Ishikawa (cell line): ENCODE results near the gene CER1.

Experiments
- FOXM1 ChIP-seq: IDR thresholded peaks from 2 replicates; pipeline ENCODE4 v1.6.1; 2012; ENCODE audit warnings: low read depth, borderline replicate concordance
- TF ChIP-seq, protein P1 (sequence below): IDR thresholded peaks from 2 replicates; pipeline ENCODE4 v1.6.1; 2012

DNA sequence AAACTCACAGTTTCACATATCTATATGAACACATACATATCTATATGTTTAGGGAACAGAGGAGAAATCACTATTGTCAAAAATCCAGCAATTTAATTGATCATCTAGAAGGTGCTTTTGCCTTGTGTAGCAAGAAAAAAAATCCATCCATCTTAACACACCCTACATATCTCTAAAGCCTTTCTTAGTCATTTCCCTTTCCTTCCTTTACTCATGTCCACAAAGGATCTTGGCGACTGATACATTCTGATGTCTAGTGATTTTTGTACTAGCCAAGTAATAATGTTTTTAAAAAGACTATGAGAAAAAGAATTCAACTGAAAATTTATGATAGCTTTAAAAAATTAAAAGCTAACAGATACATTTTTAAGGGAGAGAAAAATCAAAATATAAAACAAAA is 51.8 kb downstream of the CER1 start:
- no peak for TF ChIP-seq FOXM1
- TF ChIP-seq, protein P1, sequence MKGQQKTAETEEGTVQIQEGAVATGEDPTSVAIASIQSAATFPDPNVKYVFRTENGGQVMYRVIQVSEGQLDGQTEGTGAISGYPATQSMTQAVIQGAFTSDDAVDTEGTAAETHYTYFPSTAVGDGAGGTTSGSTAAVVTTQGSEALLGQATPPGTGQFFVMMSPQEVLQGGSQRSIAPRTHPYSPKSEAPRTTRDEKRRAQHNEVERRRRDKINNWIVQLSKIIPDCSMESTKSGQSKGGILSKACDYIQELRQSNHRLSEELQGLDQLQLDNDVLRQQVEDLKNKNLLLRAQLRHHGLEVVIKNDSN = no peak
